Activated CD4-positive, CD25-positive, alpha-beta regulatory T cell treated with anti-CD3 and anti-CD28 coated beads, Interleukin-2, amount 50 U/mL, for 24 hours (primary cell): ENCODE data around the gene CCNT1.
"Not testable (repeated sequence)": the region's sequence is repeated elsewhere in the genome, so short reads cannot be mapped to it uniquely, and the experiment has no call there.

Experiments used
- ATAC-seq, 2 donors: fragments of 150-1000 bp; cut with Tn5 transposase; one replicate each; pipeline ENCODE4 v1.10.0; 2021; ENCODE audit warnings: mild to moderate bottlenecking in 1 of 2, moderate library complexity in 1 of 2

The CCNT1 gene

GRCh38 chr12:48690990-48691389 lies 25.5 kb downstream of the CCNT1 start:
- ATAC-seq: no peak

DNA sequence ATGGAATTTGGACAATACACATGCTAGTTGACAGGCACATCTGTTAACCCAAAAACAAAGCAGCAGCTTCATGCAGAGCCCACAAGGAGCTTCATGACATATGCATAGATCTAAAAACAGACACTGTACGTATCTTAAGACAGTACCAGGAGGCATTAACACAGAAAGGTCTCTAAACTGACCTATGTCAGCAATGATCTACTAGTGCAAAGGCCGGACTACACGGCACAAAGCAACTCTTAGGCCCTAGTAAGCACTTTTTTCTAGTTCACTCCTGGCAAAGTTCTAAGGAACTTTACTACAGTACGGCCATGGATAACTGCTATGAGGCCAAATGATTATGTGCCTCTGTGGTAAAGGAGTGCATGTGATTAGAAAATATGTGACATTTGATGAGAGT lies 26.1 kb downstream of the CCNT1 start:
- ATAC-seq: no peak

- ATAC-seq: no peak
Measured at GRCh38 chr12:48688836-48689235, 27.7 kb downstream of the CCNT1 start.

DNA sequence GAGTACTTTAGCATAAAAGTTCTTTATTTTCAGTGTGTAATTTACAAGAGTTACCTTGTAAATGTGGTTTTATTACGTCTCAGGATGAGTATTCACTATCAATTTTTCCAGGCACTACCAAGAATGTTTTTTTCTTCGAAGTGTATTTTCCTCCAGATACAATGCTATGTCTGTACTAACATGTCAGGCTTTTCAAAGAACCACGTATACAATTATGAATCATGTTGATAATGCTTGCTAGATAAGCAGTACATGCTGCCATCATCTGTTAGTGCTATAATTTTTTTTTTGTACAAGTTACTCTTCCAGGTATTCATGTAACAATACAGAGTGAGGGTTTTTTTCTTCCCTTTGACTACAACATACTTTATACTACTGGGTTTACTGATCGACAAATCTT lies 28.9 kb downstream of the CCNT1 start:
- peak; percentile 82 to 92 for ATAC-seq

- ATAC-seq: no peak
Measured at GRCh38 chr12:48686615-48687334, 29.7 kb downstream of the CCNT1 start.

DNA sequence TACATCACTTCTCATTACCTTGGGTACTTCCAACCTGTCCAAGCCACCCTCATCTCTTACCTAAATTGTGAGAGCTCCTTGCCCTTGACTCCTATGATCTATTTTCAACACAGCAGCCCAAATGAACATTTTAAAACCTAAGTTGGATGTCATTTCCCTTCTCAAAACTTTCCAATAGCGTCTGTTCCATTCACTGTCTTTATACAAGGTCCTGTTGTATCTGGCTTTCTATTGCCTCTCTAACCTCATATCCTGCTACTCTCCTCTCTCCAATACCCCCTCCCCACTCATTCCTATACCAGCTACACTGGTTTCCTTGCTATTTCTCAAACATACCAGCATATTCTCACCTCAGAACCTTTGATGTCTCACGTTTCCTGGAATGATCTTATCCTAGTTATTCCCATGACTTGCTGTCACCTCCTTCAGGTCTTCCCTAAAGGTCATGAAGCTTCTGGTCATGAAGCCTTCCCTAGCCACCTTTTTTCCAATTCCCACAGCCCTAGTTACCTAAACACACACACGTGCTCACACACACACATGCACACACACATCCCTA lies 30.4 kb downstream of the CCNT1 start:
- ATAC-seq: no peak

DNA sequence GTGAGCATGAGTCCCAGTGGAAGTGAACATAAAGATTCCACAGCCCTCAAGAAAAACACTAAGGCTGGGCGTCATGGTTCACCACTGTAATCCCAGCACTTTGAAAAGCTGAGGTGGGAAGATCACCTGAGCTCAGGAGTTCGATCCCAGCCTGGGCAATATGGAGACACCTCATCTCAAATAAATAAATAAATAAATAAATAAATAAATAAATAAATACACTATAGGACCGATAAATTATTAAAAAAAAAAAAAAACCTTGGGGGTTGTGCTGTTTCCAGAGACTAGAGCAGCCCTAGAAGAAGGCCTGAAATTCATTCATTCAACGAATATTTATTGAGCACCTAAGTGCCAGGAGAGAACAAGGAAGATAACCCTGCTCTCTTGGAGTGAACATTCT lies 33.0 kb downstream of the CCNT1 start:
- ATAC-seq: no peak

DNA sequence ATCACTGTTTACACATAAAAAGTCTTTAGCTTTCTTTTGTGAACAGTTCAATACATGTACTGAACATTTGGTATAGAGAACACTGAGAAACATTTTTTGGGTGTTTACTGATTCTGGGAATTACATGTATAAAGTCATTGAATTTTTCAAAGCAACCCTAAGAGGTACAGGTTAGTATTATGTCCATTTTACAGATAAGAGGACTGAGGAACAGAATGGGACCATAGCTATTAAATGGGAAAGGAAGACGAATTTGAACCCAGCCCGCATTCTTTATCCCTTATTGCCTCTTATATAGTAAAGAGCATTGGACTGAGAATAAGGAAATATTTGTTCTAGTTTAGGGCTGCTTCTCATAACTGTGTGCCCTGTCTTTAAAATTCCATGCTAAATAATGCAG lies 33.6 kb downstream of the CCNT1 start:
- no peak for ATAC-seq

GRCh38 chr12:48682533-48682905 lies 34.0 kb downstream of the CCNT1 start:
- not testable (repeated sequence) for ATAC-seq

GRCh38 chr12:48681710-48682532 lies 34.6 kb downstream of the CCNT1 start, which contains the start of gene KANSL2:
Gene KANSL2 (minus strand): TSS chr12:48682238. CDS start chr12:48681632, 606 bp downstream.
- peak; percentile 97 to 98 for ATAC-seq

GRCh38 chr12:48681399-48681709 lies 35.2 kb downstream of the CCNT1 start:
- ATAC-seq: no peak

DNA sequence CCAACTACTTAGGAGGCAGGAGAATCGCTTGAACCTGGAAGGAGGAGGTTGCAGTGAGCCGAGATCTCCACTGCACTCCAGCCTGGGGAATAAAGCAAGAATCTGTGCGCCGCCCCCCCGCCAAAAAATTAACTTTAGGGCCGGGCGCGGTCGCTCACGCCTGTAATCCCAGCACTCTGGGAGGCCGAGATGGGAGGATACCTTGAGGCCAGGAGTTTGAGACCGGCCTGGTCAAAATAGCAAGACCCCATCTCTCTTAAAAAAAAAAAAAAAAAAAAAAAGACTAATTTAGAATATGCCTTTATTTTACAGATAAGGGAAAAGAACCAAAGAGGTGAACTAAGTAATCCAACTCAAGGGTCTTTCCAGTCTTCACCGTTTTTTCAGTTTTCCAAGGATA lies 35.6 kb downstream of the CCNT1 start:
- no peak for ATAC-seq

GRCh38 chr12:48678551-48679185 lies 37.8 kb downstream of the CCNT1 start:
- no peak for ATAC-seq

- ATAC-seq: peak in 1 of 2 donors; percentile 55
Measured at GRCh38 chr12:48671231-48671856, 45.2 kb downstream of the CCNT1 start.

DNA sequence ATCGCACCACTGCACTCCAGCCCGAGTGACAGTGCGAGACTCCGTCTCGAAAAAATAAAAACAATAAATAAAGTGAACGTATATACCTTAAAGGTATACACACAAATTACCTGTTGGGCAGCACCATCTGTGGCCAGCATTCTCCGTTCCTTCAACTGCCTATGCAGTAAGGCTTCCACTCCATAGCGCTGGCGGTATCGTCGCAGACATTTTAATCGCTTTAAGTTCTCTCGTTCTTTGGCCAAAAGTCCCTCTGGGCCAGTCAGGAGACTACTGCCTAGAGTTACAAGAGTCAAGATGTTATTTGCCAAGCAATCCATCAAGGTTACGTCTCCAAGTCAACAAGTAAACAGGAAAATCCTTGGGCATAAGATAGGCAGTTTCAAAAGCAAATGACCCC lies 47.5 kb downstream of the CCNT1 start:
- no peak for ATAC-seq

- ATAC-seq: no peak
Measured at GRCh38 chr12:48659863-48660262, 56.6 kb downstream of the CCNT1 start.

DNA sequence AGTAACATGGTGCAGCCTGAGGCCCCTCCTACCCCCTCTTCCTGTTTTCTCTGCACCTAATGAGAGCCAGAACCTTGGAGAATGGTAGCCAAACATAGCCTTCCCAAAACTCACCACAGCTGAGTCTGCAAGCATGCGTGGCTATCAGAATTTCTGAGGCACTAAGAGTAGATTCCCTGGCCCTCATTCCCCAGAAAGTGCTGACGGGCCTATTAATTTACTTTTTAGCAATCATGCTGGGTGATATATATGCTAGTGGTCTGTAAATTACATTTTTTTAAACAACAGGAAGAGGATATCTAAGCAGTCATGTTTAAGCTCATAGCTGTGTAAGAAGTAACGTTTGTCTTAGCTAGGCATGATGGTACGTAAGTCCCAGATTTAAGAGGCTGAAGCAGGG lies 64.8 kb downstream of the CCNT1 start:
- ATAC-seq: no peak

GRCh38 chr12:48645354-48645753 lies 71.2 kb downstream of the CCNT1 start:
- not testable (repeated sequence) for ATAC-seq

DNA sequence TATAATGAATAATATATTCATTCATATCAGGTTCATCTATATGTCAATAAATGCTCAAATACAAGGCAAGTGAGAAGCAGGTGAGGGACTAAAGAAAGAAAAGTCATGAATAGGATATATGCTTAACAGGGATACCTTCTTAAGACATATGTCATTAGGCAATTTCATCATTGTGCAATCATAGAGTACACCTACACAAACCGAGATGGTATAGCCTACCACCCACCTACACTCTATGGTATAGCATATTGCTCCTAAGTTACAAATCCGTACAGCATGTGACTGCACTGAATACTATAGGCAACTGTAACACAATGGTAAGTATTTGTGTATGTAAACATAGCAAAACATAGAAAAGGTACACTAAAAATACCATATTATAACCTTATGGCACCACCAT lies 73.5 kb downstream of the CCNT1 start:
- ATAC-seq: no peak

DNA sequence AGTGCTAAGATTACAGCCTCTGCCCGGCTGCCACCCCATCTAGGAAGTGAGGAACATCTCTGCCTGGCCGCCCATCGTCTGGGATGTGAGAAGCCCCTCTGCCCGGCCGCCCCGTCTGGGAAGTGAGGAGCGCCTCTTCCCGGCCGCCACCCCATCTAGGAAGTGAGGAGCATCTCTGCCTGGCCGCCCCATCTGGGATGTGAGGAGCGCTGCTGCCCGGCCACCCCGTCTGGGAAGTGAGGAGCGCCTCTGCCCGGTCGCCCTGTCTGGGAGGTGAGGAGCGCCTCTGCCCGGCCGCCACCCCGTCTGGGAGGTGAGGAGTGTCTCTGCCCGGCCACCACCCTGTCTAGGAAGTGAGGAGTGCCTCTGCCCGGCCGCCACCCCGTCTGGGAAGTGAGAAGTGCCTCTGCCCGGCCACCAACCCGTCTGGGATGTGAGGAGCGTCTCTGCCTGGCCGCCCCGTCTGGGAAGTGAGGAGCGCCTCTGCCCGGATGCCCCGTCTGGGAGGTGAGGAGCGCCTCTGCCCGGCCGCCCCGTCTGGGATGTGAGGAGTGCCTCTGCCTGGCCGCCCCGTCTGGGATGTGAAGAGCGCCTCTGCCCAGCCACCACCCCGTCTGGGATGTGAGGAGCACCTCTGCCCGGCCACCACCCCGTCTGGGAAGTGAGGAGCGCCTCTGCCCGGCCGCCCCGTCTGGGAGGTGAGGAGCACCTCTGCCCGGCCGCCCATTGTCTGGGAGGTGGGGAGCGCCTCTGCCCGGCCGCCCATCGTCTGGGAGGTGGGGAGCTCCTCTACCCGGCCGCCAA lies 74.6 kb downstream of the CCNT1 start:
- not testable (repeated sequence) for ATAC-seq

GRCh38 chr12:48640854-48641253 lies 75.7 kb downstream of the CCNT1 start:
- no peak for ATAC-seq

- ATAC-seq: no peak
Measured at GRCh38 chr12:48640428-48640827, 76.1 kb downstream of the CCNT1 start.
